Tibial nerve (tissue), 4 donors: ENCODE measurements around the gene SMC1B. TPM values are rescaled to one million over a fixed set of nuclear protein-coding genes. Genes with fewer than 3 reads are reported as not detected.

Source experiments
- DNase-seq, 2 donors: peaks; one replicate each; pipeline ENCODE4 v3.0.0-alpha.2; 2019; ENCODE audit warnings: low spot score in 2 of 2
- H3K27ac ChIP-seq, 4 donors: fragments of 200-600 bp; sonication (generic) in 3 of 4; one replicate each; pipeline ENCODE4 v1.5.1; 2017 to 2019; ENCODE audit warnings: mild to moderate bottlenecking in 1 of 4
- H3K27me3 ChIP-seq, 2 donors: fragments of 200-600 bp; sonication (generic) in 1 of 2; one replicate each; pipeline versions ENCODE4 v1.5.1 to v1.6.0; 2017 to 2019
- H3K36me3 ChIP-seq, 3 donors: fragments of 200-600 bp; sonication (generic); one replicate each; pipeline ENCODE4 v1.5.1; 2018 to 2019
- H3K4me1 ChIP-seq, 4 donors: fragments of 200-600 bp; sonication (generic) in 3 of 4; one replicate each; pipeline ENCODE4 v1.5.1; 2017 to 2019
- H3K4me3 ChIP-seq, 4 donors: fragments of 200-600 bp; sonication (generic) in 3 of 4; one replicate each; pipeline ENCODE4 v1.5.1; 2017 to 2019; ENCODE audit warnings: mild to moderate bottlenecking in 1 of 4, moderate library complexity in 1 of 4
- H3K9me3 ChIP-seq, 4 donors: fragments of 200-600 bp; sonication (generic) in 3 of 4; one replicate each; pipeline ENCODE4 v1.5.1; 2017 to 2019
- EP300 ChIP-seq, 2 donors: sonication (generic); formaldehyde crosslinking; IDR thresholded peaks; one replicate each; pipeline ENCODE4 v1.6.1; 2017; ENCODE audit warnings: antibody characterized with exemption in 2 of 2, mild to moderate bottlenecking in 1 of 2
- POLR2A ChIP-seq, 2 donors: fragments of 450-650 bp; IDR thresholded peaks; one replicate each; pipeline ENCODE4 v1.6.1; 2017; ENCODE audit warnings: antibody characterized with exemption in 2 of 2, mild to moderate bottlenecking in 2 of 2, moderate library complexity in 2 of 2
- WGBS, 2 donors: methylation state at CpG; one replicate each; pipeline ENCODE4 v1.1.5; 2018; 5-methylcytosine and 5-hydroxymethylcytosine counted together
- total RNA-seq, 4 donors: library from RNA; depleted of rRNA; stranded (reverse); fragments of >200 nt; gene quantifications; one replicate each; pipeline ENCODE4 v1.1.0, GENCODE V29; 2016
- TF ChIP-seq, protein P1 (sequence below), 5 experiments: fragments of 200-600 bp in 3 of 5; fragments of 450-650 bp in 2 of 5; sonication (generic) in 3 of 5; IDR thresholded peaks; one replicate each; pipeline ENCODE4 v1.5.1; 2016 to 2019; ENCODE audit warnings: antibody characterized with exemption in 5 of 5, mild to moderate bottlenecking in 3 of 5, moderate library complexity in 2 of 5

Gene SMC1B
- total RNA-seq, 4 donors from 2014 or later, result not detected

DNA sequence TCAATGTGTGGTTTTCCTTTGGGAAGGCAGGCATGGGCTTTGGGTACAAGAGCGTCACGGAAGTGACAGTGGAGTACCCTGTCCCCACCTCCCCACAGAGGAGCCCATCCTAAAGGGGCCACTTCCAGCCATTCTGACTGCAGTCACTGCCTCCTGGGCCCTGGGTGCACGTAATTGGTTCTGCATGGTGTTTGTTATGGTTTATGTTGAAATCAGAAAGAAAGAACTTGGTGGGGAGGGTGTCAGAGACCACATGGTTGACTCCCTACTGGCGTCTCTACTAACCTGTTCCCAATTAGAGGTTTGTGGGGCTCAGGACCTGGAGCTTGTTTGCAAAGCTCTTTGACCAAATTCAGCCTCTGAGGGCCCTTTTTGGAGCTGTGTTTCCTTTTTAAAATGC, 40.9 kb upstream of the SMC1B start:
- Histone ChIP-seq H3K36me3 (no peaks in the 10 kb centered on the region), H3K4me3 (no peak overlapping the region), H3K9me3 (no peaks in the 10 kb centered on the region), H3K27me3 (no peaks in the 10 kb centered on the region), H3K4me1 (peaks cover 0 to 33% (median 3%) of the 10 kb centered on the region in 4 donors), H3K27ac (peak overlapping the region in 2 of 4 donors; percentile 26 to 85)
- peak in 1 of 2 donors; percentile 44 for DNase-seq
- TF ChIP-seq EP300 (IDR thresholded peaks at IDR 0.05), result peak in 1 of 2 donors; percentile 26
- TF ChIP-seq, protein P1, sequence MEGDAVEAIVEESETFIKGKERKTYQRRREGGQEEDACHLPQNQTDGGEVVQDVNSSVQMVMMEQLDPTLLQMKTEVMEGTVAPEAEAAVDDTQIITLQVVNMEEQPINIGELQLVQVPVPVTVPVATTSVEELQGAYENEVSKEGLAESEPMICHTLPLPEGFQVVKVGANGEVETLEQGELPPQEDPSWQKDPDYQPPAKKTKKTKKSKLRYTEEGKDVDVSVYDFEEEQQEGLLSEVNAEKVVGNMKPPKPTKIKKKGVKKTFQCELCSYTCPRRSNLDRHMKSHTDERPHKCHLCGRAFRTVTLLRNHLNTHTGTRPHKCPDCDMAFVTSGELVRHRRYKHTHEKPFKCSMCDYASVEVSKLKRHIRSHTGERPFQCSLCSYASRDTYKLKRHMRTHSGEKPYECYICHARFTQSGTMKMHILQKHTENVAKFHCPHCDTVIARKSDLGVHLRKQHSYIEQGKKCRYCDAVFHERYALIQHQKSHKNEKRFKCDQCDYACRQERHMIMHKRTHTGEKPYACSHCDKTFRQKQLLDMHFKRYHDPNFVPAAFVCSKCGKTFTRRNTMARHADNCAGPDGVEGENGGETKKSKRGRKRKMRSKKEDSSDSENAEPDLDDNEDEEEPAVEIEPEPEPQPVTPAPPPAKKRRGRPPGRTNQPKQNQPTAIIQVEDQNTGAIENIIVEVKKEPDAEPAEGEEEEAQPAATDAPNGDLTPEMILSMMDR (IDR thresholded peaks at IDR 0.05), result no peak
- TF ChIP-seq POLR2A (IDR thresholded peaks at IDR 0.05), result no peak
- WGBS, 2 donors, result 49 to 58% methylated on average over 4 of the region's 4 CpGs

DNA sequence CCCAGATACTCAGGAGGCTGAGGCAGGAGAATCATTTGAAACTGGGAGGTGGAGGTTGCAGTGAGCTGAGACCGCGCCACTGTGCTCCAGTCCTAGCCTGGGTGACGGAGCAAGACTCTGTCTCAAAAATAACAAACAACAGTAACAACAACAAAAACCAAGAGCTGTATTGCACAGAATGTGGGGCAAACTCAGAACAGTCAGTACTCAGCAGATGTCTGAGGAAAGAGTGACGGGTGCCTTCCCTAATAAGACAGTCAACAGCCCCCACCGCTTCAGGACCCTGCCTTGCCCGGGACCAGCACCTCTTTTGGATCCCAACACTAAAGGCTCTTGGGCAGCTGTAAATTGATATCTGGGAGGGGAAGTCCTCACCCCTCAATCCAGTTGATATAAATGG, 40.4 kb upstream of the SMC1B start:
- H3K4me1 ChIP-seq, result peaks cover 0 to 34% (median 3%) of the 10 kb centered on the region in 4 donors
- H3K9me3 ChIP-seq, result no peaks in the 10 kb centered on the region
- peak overlapping the region in 2 of 4 donors; percentile 26 to 85 for H3K27ac ChIP-seq
- whole genome bisulfite sequencing, 2 donors, result 85 to 86% methylated on average over 6 of the region's 6 CpGs
- H3K4me3 ChIP-seq, result no peak overlapping the region
- H3K36me3 ChIP-seq, result no peaks in the 10 kb centered on the region
- peak in 1 of 2 donors; percentile 46 for DNase-seq
- no peak for TF ChIP-seq POLR2A (IDR thresholded peaks at IDR 0.05)
- TF ChIP-seq, protein P1 (IDR thresholded peaks at IDR 0.05), result no peak
- TF ChIP-seq EP300 (IDR thresholded peaks at IDR 0.05), result no peak
- no peaks in the 10 kb centered on the region for H3K27me3 ChIP-seq

DNA sequence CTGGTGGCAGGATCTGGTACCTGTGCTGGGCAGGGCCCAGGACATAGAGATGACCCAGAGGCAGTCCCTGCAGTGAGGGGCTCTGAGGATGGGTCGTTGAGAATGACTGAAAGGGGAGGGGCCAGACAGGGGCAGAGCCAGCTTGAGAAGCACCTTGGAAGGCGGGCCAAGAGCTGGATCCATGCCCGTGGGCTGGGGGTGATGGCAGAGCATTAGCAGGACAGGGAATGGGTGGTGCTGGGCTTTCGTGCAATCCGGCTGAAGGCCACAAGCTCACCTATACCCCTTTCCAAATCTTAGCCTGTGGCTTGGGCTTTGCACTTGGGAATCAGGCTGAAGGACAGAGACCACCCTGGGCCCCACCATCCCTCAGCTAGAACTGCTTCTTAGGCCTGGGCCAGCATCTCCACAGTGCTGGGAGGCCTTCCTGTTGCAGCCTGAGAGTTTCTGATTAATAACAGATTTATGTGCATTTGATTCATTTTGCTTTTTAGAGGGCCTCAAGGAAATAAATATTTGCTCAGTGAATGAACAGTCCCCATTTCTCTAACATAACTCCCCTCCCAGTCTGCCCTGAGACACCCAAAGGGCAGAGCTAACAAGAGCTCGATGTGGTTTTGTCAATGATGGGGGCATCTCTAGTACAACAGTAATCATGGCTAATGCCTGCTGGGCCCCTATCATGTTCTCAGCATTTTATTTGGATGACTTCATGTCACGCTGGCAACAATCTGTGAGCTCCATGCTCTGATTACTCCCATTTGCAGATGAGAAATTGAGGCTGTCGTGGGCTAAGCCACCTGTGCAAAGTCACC, 39.4 kb upstream of the SMC1B start:
- DNase-seq, result no peak
- 56 to 64% methylated on average over 8 of the region's 8 CpGs for WGBS, 2 donors
- H3K27me3 ChIP-seq, result no peaks in the 10 kb centered on the region

DNA sequence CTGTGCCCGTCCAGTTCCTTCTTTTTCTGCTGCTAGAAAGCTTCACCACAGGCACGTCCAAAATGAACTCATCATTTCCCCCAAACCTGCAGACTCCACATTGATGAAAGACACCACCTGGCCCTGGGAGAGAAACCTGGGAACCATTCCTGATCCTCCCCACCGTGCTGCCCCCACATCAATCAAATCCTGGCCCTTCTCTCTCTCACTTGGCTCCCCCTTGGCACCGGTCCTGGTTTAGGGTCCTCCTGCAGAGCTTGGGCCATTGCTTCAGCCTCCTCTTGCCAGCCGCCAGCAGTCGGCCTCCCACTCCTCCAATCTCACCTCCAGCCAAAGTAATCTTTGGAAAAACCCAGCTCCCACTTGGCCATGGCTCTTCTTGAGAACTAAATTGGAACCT, 38.6 kb upstream of the SMC1B start:
- Histone ChIP-seq H3K36me3 (no peaks in the 10 kb centered on the region), H3K27me3 (no peaks in the 10 kb centered on the region), H3K9me3 (no peaks in the 10 kb centered on the region), H3K27ac (peak overlapping the region; percentile 10 to 85 (median 38)), H3K4me1 (peaks cover 0 to 42% (median 3%) of the 10 kb centered on the region in 4 donors), H3K4me3 (no peak overlapping the region)
- TF ChIP-seq, protein P1 (IDR thresholded peaks at IDR 0.05), result no peak
- TF ChIP-seq POLR2A (IDR thresholded peaks at IDR 0.05) (no peak), EP300 (IDR thresholded peaks at IDR 0.05) (no peak)
- no peak for DNase-seq
- WGBS, 2 donors, result 77% methylated on average over 6 of the region's 6 CpGs

More for the DNA sequence above, 39.4 kb upstream of the SMC1B start:
- peak overlapping the region; percentile 10 to 85 (median 38) for H3K27ac ChIP-seq
- H3K4me1 ChIP-seq, result peaks cover 0 to 42% (median 3%) of the 10 kb centered on the region in 4 donors
- no peaks in the 10 kb centered on the region for H3K9me3 ChIP-seq
- no peaks in the 10 kb centered on the region for H3K36me3 ChIP-seq
- no peak overlapping the region for H3K4me3 ChIP-seq
- TF ChIP-seq EP300 (IDR thresholded peaks at IDR 0.05), result no peak
- no peak for TF ChIP-seq POLR2A (IDR thresholded peaks at IDR 0.05)

DNA sequence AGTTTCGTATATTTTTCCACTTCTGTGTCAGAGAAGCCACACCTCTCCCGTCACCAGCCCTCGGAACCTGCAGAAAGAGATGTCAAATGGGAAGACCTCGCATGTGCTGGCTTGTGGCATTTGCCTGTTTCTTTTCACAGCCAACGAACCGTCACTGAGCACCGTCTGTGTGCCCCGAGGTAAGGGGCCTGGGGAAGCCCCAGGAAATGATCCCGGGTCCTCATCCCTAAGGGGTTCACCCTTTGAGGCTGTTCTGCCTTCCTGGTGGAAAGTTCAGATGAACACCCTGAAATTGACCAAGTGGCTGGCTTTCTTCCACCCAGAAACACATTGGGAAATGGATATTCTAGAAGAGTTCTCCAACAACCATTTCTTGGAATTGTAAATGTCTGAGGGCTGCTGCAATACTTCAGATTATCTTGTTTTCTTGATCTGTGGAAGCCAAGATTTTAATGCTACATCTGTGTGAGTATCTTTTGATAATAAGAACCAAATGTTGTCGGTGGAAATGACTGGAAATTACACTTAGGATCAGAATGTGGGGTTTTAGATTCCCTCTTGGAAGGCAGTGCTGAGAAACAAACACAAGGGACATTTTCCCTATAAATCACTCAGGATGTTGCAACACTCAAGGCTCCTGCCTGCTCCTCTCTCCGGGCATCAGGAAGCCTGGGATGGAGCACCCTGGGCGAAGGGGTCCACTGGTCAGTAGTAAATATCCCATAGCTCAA, 37.7 kb upstream of the SMC1B start:
- Histone ChIP-seq H3K27ac (peak overlapping the region; percentile 27 to 85 (median 77)), H3K9me3 (no peaks in the 10 kb centered on the region), H3K4me1 (peaks cover 0 to 42% (median 3%) of the 10 kb centered on the region in 4 donors), H3K27me3 (no peaks in the 10 kb centered on the region), H3K36me3 (no peaks in the 10 kb centered on the region), H3K4me3 (no peak overlapping the region)
- WGBS, 2 donors, result 38 to 40% methylated on average over 12 of the region's 12 CpGs
- peak in 1 of 2 donors; percentile 76 for DNase-seq
- TF ChIP-seq EP300 (IDR thresholded peaks at IDR 0.05) (peak; percentile 73 to 91), POLR2A (IDR thresholded peaks at IDR 0.05) (no peak)
